ENCODE data around the gene PPP1R3G. TPM values are rescaled to one million over a fixed set of nuclear protein-coding genes. Genes with fewer than 3 reads are reported as not detected.

The PPP1R3G gene
- polyA plus RNA-seq, 1 donor (not counting 4 experiments of a cell fraction or from before 2014, with no cell fraction given), result 0.01 TPM

- H3K4me3 ChIP-seq (ENCODE audit: control insufficient read depth in 2 of 3, extremely low read depth in 1 of 3, insufficient read depth in 2 of 3, low read depth in 1 of 3, low read length in 3 of 3), result no peak overlapping the region
- no peak overlapping the region for H2AFZ ChIP-seq (ENCODE audit: control insufficient read depth, low read length)
- no peak for FAIRE-seq
Observed at GRCh38 chr6:5041955-5042354, 43.2 kb upstream of the PPP1R3G start.

GRCh38 chr6:5042436-5042835 lies 42.7 kb upstream of the PPP1R3G start:
- no peaks in the 10 kb centered on the region for H3K9me3 ChIP-seq (ENCODE audit: control insufficient read depth, low read depth, low read length)
- no peaks in the 10 kb centered on the region for H3K79me2 ChIP-seq (ENCODE audit: control insufficient read depth, insufficient read depth, low read length)
- DNase-seq (ENCODE audit: low read depth, low spot score), result no peak
- no peak overlapping the region for H3K4me2 ChIP-seq (ENCODE audit: control insufficient read depth, extremely low read depth, insufficient read depth, low read depth, low read length)
- no peak overlapping the region for H3K9ac ChIP-seq (ENCODE audit: control insufficient read depth, extremely low read depth, insufficient read depth, low read length)
- H3K27me3 ChIP-seq (ENCODE audit: control insufficient read depth, extremely low read depth, insufficient read depth, low read length), result no peaks in the 10 kb centered on the region
- H3K4me3 ChIP-seq (ENCODE audit: control insufficient read depth in 2 of 3, extremely low read depth in 1 of 3, insufficient read depth in 2 of 3, low read depth in 1 of 3, low read length in 3 of 3), result no peak overlapping the region
- TF ChIP-seq EZH2 (IDR thresholded peaks at IDR 0.05; ENCODE audit: low read length) (no peak), CTCF (optimal IDR thresholded peaks at IDR 0.05 in 1 of 3, IDR thresholded peaks at IDR 0.05 in 1 of 3, conservative IDR thresholded peaks at IDR 0.05 in 1 of 3; ENCODE audit: extremely low read depth in 1 of 3, insufficient read depth in 2 of 3, low read length in 3 of 3) (no peak)
- no peak for FAIRE-seq
- no peaks in the 10 kb centered on the region for H3K9me1 ChIP-seq (ENCODE audit: control insufficient read depth, extremely low read depth, insufficient read depth, low read length)
- H3K36me3 ChIP-seq (ENCODE audit: control insufficient read depth in 2 of 2, extremely low read depth in 1 of 2, insufficient read depth in 2 of 2, low read length in 2 of 2), result no peaks in the 10 kb centered on the region
- H3K4me1 ChIP-seq (ENCODE audit: control insufficient read depth, extremely low read depth, insufficient read depth, low read length), result no peaks in the 10 kb centered on the region
- dilution Hi-C loops (cut with MboI; ENCODE audit: extremely low pct_ligation_motif_present, low sequenced_read_pairs), result no loop called here
- H2AFZ ChIP-seq (ENCODE audit: control insufficient read depth, low read length), result no peak overlapping the region
- no peak overlapping the region for H3K27ac ChIP-seq (ENCODE audit: control insufficient read depth, insufficient read depth, low read length)
- no peaks in the 10 kb centered on the region for H4K20me1 ChIP-seq (ENCODE audit: control insufficient read depth, extremely low read depth, insufficient read depth, low read length)

More at GRCh38 chr6:5041955-5042354, 43.2 kb upstream of the PPP1R3G start:
- Histone ChIP-seq H3K9me3 (ENCODE audit: control insufficient read depth, low read depth, low read length) (no peaks in the 10 kb centered on the region), H3K27me3 (ENCODE audit: control insufficient read depth, extremely low read depth, insufficient read depth, low read length) (no peaks in the 10 kb centered on the region), H3K4me1 (ENCODE audit: control insufficient read depth, extremely low read depth, insufficient read depth, low read length) (no peaks in the 10 kb centered on the region), H3K36me3 (ENCODE audit: control insufficient read depth in 2 of 2, extremely low read depth in 1 of 2, insufficient read depth in 2 of 2, low read length in 2 of 2) (no peaks in the 10 kb centered on the region), H3K9ac (ENCODE audit: control insufficient read depth, extremely low read depth, insufficient read depth, low read length) (no peak overlapping the region), H3K4me2 (ENCODE audit: control insufficient read depth, extremely low read depth, insufficient read depth, low read depth, low read length) (no peak overlapping the region), H3K9me1 (ENCODE audit: control insufficient read depth, extremely low read depth, insufficient read depth, low read length) (no peaks in the 10 kb centered on the region), H4K20me1 (ENCODE audit: control insufficient read depth, extremely low read depth, insufficient read depth, low read length) (no peaks in the 10 kb centered on the region), H3K79me2 (ENCODE audit: control insufficient read depth, insufficient read depth, low read length) (no peaks in the 10 kb centered on the region), H3K27ac (ENCODE audit: control insufficient read depth, insufficient read depth, low read length) (no peak overlapping the region)
- TF ChIP-seq CTCF (optimal IDR thresholded peaks at IDR 0.05 in 1 of 3, IDR thresholded peaks at IDR 0.05 in 1 of 3, conservative IDR thresholded peaks at IDR 0.05 in 1 of 3; ENCODE audit: extremely low read depth in 1 of 3, insufficient read depth in 2 of 3, low read length in 3 of 3) (no peak), EZH2 (IDR thresholded peaks at IDR 0.05; ENCODE audit: low read length) (no peak)
- no peak for DNase-seq (ENCODE audit: low read depth, low spot score)
- dilution Hi-C loops (cut with MboI; ENCODE audit: extremely low pct_ligation_motif_present, low sequenced_read_pairs), result no loop called here

All from keratinocyte (primary cell).